ENCODE results near the gene CST9. TPM values are rescaled to one million over a fixed set of nuclear protein-coding genes. Genes with fewer than 3 reads are reported as not detected.

CST9 gene, protein sequence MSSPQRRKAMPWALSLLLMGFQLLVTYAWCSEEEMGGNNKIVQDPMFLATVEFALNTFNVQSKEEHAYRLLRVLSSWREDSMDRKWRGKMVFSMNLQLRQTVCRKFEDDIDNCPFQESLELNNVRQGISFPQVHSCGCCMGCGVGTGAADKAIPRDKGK
- total RNA-seq: not detected

DNA sequence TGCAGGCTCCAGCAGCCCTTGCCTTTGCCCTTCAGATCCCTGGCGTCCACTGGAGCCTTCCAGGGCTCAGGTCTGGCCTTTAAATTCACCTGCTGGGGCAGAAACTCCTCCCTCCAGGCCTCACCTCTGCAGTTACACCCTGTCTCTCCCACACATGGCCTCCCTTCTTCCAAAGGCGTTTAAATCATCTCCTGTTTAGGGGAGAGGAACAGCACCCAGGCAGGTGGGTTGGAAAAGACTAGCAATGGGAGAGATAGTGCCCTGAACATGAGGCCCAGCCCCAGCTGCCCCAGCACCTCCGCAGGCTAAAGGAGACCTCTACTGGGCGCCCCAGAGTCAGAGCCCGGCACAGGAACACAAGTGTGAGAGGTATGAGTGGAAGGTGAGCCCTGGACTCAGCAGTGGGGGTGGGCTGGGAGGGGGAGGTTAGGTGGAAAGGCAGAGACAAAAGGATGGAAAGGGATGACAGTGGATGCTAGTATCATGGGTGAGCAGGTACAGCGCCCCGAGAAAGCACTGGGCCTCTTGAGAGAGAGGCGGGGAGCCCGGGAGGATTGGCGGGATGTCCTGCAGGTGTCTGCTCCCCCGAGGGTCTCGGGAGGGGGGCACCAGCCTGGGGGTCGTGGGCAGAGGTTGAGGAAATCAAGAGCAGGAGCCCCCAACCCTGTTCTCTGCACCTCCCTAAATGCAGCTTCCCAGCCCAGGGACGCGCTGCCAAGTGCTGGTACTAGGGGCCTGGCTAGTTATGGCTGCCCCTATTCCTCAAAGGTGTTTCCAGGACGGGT lies at the start of gene CST9:
Gene CST9 (minus strand): TSS at position 51 of the 785 bp plus-strand sequence. CDS start 53 bp downstream, outside the sequence.
- DNase-seq: no peak

DNA sequence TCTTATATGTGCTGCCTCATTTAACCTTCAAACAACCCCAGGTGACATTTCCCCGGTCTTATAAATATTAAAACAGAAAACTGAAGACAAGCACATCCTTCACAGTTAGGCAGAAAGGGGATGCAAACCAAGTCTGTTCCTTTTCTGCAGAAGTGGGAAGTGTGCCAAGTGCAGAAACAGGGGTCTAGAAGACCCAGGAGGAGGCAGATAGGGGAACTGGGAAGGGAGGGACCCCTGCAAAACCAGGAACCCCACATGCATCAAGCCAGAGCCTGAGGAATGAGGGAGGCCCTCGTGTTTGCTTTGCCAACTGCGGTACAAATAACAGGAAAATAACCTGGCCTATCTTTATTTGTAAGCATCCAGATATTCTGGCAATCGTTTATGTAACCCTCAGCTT lies 49.0 kb upstream of the CST9 start:
- DNase-seq: no peak

DNA sequence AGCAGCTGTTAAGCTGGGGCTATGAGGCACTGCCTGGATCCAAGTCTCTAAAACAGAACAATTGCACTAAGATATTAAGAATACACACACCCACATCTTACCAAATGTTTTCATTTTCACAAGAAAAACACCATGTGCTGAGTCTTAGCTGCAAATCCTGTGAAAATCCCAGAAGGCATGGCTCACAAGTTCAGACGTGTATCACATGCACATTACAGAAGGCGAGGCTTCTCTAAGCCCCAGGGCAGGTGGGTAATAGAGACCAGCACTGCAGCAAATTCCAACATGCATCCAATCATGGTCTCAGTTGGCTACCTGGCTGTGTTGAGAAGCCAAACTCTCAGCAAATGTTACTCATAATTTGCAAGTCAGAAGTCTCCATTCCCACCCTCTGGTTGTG lies 48.3 kb upstream of the CST9 start:
- no peak for DNase-seq

DNA sequence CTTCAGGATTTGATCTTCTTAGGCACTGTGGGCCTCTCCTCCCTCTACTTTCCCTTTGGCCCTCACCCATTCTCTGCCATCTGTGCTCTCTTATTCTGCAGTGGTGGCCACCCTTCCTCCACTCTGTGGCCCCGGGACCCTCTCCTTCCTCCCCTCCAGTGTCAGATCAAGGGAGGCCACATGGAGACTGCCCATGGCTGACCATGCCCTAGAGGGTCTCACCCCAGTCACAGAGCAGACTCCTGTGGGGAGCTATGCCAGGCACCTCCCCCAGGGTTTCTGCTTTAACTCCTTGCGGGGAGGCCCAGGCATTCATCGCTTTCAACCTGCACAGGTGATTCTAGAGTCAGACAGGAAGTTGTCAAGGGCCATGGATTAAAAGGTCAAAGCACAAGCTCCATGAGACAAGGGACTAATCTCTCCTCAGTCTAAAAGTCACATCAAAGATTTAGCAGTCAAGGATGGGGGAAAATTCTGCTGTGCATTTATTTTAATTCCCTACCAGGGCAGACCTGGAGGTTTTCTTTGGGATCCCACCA lies 47.8 kb upstream of the CST9 start:
- DNase-seq: no peak

DNA sequence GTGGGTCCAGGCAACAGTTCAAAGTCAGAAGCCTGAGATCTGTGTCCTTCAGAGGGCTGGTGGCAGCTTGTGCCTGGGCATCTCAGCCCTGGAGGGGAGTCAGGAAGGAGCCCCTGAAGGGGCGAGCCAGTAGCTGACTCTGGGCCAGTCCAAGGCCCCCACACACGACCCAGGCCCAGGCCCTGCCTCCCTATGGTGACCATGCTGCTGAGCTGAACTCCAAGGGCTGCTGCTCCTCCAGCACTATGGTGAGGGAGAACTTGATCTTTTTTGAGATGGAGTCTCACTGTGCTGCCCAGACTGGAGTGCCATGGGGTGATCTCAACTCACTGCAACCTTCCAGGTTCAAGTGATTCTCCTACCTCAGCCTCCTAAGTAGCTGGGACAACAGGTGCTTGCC lies 47.2 kb upstream of the CST9 start:
- no peak for DNase-seq

DNA sequence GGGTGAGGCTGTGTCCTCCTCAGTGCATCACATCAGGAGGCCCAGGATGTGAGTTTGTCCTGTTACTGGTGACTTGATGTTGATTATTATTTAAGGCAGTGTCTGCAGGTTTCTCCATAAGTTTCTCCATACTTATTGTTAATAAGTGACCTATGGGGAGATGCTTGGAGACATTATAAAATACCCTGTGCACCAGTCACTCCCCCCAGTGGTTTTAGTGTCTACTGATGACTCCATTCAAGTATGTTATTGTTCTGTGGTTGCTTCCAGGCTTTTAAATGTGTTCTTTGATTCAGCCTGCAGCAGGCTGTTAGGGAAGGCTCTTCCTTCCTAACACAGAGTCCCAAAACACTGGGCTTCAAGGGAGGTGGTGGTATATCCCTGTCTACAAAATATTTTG lies 46.7 kb upstream of the CST9 start:
- no peak for DNase-seq

DNA sequence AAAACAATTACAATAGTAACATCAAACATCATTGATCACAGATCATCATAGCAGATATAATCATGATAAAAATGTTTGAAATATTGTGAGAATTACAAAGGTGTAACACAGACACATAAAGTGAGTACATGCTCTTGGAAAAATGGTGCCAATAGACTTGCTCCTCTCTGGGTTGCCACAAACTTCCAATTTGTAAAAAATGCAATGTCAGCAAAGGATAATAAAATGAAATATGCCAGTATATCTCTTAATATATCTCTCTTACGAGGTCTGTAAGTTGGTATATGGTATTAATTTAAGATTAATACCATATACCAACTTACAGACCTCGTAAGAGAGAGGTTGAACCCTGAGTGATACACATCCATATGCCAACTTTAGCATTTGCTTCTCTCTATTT lies 45.4 kb upstream of the CST9 start:
- DNase-seq: no peak

DNA sequence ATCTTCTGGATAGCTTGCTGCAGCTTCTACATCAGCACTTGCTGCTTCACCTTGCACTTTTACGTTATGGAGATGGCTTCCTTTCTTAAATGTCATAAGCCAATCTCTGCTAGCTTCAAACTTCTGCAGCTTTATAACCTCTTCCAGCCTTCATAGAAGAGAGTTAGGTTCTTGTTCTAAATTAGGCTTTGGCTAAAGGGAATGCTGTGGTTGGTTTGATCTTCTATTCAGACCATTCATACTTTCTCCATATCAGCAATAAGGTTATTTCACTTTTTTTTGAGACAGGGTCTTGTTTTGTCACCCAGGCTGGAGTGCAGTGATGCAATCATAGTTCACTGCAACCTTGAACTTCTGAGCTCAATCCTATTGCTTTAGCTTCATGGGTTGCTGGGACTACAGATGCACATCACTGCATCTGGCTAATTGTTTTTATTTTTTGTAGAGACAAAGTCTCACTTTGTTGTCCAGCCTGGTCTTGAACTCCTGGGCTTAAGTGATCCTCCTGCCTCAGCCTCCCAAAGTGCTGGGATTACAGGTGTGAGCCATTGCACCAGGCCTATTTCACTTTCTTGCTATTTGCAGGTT lies 44.2 kb upstream of the CST9 start:
- no peak for DNase-seq

DNA sequence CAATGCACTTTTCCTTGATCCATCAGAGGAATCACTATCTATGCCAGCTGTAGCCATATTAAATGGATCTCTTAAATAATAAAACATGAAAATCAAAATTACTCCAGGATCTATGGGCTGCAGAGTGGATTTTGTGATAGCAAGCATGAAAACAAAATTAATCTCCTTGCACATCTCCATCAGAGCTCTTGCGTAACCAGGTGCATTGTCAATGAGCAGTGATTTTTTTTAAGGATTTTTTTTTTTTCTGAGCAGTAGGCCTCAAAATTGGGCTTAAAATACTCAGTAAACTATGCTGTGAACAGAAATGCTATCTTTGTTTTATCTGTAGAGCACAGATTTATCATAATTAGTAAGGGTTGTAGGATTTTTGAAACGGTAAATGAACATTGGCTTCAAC lies 43.5 kb upstream of the CST9 start:
- no peak for DNase-seq

DNA sequence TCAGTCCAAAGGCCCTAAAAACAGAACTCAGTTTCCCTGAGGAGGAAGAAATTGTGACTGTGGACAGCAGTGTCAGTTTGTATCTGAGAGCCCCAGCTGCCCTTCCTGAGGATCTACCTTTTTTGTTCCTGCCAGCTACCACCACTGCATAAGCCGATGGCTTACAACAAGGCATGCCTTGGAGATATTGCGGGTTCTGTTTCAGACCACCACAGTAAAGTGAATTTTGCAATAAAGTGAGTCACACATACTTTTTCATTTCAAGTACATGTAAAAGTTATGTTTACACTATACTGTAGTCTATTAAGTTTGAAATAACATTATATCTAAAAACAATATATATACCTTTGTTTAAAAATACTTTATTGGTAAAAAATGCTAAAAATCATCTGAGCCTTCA lies 41.6 kb upstream of the CST9 start:
- DNase-seq: no peak

DNA sequence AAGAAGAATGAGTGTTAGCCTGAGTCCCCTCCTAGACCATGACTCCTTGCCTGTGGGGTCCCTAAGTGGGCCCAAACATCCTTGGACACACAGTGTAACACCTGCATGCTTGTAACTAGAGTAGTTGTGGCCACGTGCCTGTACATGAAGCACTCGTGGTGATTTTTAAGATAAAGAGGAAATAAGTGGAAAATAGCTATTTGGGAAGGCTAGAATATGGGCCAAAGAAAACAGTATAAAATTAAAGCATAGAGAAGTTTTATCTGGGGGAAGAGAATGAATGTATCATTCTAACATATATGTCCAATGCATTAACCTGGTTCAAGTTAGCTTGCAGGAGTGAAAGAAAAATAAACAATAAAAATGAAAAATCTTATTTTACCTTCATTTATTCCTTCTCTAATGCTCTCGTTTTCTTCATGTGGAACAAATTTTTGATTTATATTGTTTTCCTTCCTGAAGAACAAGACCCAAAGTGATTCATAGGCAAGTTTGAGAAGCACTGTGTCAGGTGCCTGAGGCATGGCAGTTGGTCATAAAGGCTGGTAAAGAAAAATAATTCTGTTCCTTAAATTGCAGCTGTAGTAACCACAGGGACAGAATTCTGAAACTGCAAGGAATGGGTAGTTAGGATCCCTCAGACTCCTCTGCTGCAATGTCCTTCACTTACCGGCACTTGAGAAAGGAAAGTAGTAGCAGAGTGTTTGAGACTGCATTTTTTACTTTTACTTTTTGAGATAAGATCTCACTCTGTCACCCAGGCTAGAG lies 40.6 kb upstream of the CST9 start:
- DNase-seq: no peak

DNA sequence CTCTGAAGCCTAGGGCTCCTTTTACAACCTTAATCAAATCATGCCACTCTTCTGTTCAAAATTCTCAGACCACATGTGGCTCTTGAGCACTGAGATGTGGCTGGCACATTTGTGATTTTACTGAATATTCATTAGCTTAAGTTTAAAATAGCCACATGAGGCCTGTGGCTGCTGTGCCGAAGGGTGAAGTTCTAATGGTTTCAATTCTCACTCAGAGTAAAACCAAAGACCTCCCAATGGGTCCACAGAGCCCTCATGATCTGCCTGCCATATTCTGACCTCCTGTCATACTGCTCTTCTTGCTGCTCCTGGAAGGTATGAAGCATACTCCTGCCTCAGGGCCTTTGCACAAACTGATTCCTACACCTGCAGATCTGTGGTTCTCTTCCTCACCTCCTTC lies 39.9 kb upstream of the CST9 start:
- no peak for DNase-seq

DNA sequence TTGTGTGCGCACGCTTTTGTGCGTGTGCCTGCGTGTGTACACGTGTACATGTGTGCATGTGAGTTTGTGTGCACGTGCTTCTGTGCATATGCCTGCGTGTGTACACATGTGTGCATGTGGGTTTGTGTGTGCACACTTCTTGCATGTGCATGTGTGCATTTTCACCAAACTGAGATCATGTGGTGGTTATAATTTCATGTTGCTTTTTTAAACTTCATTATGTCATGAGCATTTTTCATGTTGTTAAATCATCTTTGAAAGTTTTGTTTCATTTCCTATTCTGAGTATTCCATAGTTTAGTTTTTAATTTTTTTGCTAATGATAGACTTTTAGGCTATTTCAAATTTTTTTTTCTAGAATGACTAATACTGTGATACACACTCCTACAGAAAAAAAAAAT lies 38.4 kb upstream of the CST9 start:
- DNase-seq: no peak

DNA sequence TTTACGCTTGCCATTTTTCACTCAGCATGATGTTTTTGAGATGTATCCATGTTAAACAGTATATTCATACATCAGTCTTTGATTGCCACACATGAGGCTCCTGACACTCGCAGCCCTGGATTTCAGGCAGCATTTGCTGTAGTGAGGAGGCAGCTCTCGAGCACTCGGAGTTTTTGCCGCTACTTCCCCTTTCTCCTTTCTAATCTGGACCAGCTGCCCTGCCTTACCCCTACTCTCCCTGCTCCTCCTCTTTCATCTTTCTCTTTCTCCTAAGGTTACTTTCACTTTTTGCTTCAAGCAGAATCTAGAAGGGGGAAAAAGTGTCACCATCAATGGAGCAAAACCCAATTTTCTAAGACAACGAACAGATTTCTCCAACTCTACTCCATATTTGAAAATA lies 37.9 kb upstream of the CST9 start:
- DNase-seq: no peak

DNA sequence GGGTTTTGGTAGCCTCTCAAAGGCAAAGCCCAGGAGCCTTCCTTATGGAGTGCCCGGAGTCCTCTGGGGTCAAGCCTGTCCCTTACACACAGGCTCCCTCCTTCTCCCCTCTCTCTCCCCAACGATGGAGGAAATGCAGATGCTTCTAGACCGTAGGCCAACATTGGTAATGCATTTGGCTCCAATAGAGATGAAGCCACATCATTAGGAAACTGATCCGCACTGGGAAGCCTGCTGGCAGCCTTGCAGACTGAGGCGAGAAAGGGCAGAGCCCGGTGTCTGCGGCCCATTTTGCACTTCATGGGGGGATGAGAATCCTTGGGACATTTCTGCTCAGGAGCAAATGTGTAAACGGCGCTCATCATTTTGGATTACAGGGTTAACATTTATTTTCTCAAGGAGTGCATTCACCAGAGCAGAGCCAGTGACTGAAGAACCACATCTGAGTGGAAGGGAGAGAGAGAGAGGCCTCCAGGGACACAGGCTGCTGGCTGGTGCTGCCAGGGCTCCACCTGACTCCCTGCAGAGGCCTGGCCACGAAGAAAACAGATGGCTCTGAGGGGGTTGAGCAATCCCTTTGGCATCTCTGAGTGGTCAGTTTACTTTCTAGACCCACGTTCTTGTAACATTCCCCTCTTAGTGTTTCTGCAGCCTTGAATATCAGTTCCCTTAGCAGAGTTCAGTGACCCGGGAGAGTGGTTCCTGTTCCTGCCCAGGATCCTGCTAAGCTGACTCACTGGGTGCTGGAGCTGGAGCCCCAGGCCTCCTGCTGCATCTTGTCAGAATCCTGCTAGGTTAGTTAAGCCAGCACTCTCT lies 36.4 kb upstream of the CST9 start:
- no peak for DNase-seq

DNA sequence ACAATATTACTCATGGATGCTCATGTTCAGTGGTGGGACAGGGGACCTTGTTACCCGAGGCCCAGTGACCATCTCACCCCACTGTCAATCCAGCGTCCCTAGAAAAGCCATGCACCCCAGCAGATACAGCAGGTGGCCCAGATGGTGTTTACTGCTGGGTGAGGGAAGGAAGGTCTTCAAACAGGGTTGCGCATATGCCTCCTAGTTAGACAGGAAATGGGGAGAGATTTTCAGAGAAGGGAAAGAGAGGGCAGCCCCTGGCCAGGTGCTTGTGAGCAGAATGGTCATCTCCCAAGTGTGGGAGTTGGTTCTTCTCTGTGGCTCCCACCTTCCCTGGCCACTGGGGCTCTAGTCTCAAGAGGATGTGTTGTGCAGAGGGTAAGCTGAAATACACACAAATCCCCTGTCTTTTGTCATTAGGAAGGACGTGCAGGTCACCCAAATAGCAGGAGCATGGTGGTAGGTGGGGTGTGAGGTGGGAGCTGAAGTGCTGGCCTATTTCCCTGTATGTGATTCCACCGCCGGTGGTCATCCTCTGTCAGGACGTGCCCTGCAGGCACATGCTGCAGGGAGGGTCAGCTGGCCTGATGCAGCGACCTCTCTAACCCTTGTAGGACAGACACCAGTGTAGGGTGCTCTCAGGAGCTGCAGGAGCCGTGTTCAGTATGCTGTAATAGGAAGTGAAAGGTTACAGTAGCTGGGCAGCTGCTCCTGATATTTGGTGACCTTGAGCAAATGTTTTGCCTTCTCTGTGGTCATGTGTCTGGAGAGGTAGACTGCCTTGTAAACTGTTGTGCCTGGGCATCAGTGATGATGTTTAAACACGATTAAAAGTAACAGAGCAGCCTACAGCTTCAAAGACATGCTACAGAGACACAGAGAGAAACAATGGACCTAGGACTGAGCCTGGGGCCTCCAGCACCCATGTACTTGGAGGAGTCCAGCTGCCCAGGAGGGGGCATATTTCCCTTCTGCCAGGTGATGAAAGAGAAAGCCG lies 35.3 kb upstream of the CST9 start:
- DNase-seq: no peak

DNA sequence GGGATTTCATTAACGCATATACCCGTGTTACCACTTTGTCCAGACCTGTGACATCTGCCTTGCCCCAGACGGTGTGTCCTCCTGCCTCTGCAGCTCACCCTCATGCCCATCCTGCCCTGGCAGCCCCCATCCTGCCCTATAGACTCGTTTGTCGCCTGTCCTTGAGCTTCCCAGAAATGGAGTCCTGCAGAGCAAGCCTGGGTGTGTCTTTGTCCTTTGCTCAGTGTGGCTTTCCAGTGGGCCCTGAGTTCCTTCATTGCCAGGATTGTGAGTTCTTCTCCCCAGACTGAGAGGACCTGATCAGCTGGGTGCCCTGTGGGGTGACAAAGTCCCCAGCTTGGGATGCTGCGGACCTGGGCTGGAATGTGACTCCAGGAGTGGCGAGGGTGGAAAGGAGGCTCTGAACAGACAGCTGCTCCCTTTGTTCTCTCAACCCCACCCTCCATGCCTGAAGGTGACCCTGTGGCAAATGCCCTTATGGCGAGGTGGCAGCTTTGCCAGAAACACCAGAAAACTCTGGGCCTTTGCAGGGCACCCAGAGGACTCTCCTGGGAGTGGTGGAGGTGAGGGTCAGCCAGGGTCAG lies 34.4 kb upstream of the CST9 start:
- no peak for DNase-seq

DNA sequence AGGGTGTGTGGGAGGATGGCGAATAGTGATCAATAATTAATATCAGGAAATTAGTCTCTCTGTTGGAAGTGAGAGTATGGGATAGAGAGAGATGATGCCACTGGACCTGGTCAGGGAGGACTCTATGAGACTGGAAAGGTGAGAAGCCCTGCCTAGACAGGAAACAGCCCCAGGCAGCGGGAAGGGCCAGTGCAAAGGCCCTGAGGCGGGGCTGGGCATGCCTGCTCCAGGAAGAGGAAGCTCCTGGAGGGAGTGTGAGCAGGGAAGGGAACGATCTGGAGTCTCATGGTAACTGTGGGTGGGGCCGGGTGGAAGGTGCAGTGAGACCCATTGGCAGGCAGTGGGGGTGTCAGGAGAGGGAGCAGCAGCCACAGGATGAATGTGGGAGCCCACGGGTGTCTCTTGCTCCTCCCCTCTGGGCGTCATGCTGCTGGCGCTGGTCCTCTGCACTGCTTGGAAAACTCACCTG lies 33.8 kb upstream of the CST9 start:
- no peak for DNase-seq

DNA sequence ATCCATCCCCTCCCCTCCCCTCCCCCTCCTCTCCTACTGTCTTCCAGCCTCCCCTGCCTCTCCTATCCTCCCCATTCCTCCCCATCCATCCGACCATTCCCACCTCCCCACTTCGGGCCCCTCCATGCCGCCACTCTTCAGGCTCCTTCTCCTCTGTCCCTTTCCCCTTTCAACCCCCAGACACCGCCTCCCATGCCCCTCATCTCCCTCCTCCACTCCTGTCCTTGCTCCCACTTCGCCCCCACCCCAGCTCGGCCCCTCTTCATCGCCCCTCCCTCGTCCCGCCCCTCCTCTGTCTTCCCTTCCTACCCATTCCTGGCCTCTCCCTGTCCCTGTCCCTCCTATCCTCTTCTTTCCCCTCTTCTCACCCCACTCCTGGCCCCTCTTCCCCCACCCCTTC lies 32.6 kb upstream of the CST9 start:
- DNase-seq: no peak
